HG03354 (cell line): ENCODE measurements around the gene LMTK2.

ENCODE experiments used
- ATAC-seq: cut with Tn5 transposase; IDR thresholded peaks from one replicate; pipeline ENCODE4 v1.9.1; 2021; ENCODE audit warnings: mild to moderate bottlenecking; ENCODE audit not compliant: unreplicated experiment, poor library complexity, severe bottlenecking

Gene LMTK2

GRCh38 chr7:98106647-98107312 lies at the start of gene LMTK2:
LMTK2 (plus strand) TSS chr7:98106862; CDS start chr7:98107178, 316 bp downstream.
- peak; percentile 99 for ATAC-seq

- no peak for ATAC-seq
Measured at GRCh38 chr7:98057157-98057556, 49.5 kb upstream of the LMTK2 start.

GRCh38 chr7:98058186-98058585 lies 48.5 kb upstream of the LMTK2 start:
- ATAC-seq, result no peak

GRCh38 chr7:98064233-98064632 lies 42.4 kb upstream of the LMTK2 start:
- ATAC-seq, result no peak

- no peak for ATAC-seq
Measured at GRCh38 chr7:98066208-98066607, 40.5 kb upstream of the LMTK2 start.

- no peak for ATAC-seq
Measured at GRCh38 chr7:98066934-98067507, 39.6 kb upstream of the LMTK2 start.

GRCh38 chr7:98073047-98073446 lies 33.6 kb upstream of the LMTK2 start:
- ATAC-seq, result no peak

GRCh38 chr7:98075801-98076200 lies 30.9 kb upstream of the LMTK2 start:
- no peak for ATAC-seq

- ATAC-seq, result no peak
Measured at GRCh38 chr7:98077762-98078161, 28.9 kb upstream of the LMTK2 start.

- ATAC-seq, result no peak
Measured at GRCh38 chr7:98078197-98078870, 28.3 kb upstream of the LMTK2 start.

- ATAC-seq, result no peak
Measured at GRCh38 chr7:98079891-98080648, 26.6 kb upstream of the LMTK2 start.

GRCh38 chr7:98081319-98081718 lies 25.3 kb upstream of the LMTK2 start:
- no peak for ATAC-seq

- no peak for ATAC-seq
Measured at GRCh38 chr7:98084631-98085030, 22.0 kb upstream of the LMTK2 start.

GRCh38 chr7:98085674-98086073 lies 21.0 kb upstream of the LMTK2 start:
- ATAC-seq, result no peak

GRCh38 chr7:98086281-98086718 lies 20.4 kb upstream of the LMTK2 start:
- ATAC-seq, result no peak

GRCh38 chr7:98088109-98088508 lies 18.6 kb upstream of the LMTK2 start:
- ATAC-seq, result no peak

GRCh38 chr7:98090116-98090515 lies 16.5 kb upstream of the LMTK2 start:
- no peak for ATAC-seq

GRCh38 chr7:98091061-98091460 lies 15.6 kb upstream of the LMTK2 start:
- ATAC-seq, result no peak

- ATAC-seq, result no peak
Measured at GRCh38 chr7:98091523-98091922, 15.1 kb upstream of the LMTK2 start.

GRCh38 chr7:98097042-98097645 lies 9.5 kb upstream of the LMTK2 start:
- ATAC-seq, result no peak
